Epidermal melanocyte (primary cell): ENCODE results near the gene ACBD6.
"Not testable (repeated sequence)": the region's sequence is repeated elsewhere in the genome, so short reads cannot be mapped to it uniquely, and the experiment has no call there.

ENCODE experiments used
- DNase-seq: peaks from one replicate; pipeline ENCODE4 v3.0.0; 2011; ENCODE audit warnings: low spot score; ENCODE audit not compliant: insufficient read length

ACBD6 gene, protein sequence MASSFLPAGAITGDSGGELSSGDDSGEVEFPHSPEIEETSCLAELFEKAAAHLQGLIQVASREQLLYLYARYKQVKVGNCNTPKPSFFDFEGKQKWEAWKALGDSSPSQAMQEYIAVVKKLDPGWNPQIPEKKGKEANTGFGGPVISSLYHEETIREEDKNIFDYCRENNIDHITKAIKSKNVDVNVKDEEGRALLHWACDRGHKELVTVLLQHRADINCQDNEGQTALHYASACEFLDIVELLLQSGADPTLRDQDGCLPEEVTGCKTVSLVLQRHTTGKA

DNA sequence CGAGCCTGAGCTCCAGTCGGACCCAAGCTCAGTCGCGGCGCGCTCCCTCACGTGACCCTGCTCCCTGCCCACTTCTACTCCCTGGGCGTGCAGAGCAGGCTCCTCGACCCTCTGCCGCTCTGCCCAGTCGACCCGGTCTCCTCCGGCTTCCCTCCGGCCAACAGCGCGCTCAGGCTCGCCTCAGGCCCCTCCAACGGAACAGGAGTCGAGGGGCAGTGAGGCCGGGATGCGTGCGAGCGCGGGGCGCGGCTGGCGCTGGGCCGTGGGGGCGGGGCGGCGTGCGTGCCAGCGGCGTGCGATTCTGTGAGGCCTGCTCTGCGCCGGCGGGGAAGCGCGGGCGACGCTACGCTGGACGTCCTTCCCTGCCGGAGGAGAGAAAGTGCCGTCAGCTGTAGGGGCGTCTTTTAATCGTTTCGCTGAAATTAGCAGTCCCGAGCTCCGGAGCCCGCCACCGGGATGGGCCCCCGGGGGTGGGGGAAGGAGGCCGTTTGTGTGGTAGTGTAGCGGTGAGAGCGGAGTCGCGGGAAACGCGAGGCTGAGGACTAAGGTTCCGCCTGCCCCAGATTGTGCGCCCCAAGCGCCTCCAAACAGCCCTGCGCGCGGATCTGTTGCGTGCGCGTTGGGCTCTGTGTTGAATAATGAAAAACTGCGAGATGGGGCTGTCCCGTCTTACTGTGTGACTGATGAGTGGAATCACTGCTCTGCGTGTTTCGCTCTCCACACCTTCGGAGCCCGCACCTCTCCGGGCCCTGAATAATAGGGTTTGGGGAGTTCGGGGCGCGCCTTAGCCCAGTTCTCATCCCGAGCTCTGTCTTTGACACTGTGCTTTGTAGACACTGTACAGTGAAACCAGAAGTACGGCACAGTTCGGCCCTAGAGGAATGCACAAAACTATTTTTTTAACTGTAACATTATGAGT lies at the start of gene ACBD6:
ACBD6 (minus strand) TSS at position 217 of the 919 bp plus-strand sequence. CDS start 311 bp downstream, outside the sequence.
- peak; percentile 89 for DNase-seq

DNA sequence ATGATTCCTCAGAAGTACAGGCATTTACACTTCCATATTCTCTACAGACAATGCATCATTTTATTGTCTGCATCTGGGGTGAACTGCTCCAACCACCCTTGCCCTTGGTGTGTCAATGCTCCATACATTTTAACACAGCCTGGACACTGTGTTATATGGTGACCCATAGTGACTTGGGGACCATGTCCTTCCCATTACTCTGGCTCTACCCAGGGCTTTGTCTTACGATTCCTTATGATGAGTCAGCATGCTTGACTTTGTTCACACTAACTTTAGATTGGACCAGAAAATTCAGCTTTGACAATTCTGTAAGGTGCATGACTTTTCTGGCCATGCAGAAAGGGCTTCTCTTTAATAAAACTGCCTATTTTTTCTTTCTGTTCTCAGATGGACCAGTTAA lies 49.6 kb upstream of the ACBD6 start:
- no peak for DNase-seq

DNA sequence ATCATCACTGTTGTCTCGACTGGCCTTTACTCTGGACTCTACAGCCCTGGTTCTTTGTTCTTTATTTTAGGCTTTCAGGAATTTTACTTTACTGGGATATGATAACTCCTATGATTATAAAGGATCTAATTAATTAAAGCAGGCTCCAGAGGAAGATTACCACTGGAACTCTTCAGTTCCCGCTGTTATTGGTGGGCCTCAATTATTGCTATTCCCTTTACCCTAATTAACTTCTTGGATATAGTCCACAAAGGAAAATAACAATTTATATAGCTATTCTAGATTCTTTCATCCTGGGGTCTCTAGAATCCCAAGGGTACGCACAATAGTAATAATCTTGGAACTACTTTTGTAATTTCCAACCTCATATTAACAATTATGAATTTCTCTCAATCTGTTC lies 47.9 kb upstream of the ACBD6 start:
- DNase-seq = no peak

DNA sequence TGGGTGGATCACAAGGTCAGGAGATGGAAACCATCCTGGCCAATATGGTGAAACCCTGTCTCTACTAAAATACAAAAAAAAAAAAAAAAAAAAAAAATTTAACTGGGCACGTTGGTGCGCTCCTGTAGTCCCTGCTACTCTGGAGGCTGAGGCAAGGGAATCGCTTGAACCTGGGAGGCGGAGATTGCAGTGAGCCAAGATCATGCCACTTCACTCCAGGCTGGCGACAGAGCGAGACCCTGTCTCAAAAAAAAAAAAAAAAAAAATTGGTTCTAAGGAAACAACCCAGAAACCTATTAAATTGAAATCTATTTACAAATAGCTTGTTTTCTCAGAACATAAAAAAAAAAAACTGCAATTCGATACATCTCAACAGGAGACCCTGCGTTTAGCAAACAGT lies 47.4 kb upstream of the ACBD6 start:
- DNase-seq = not testable (repeated sequence)

DNA sequence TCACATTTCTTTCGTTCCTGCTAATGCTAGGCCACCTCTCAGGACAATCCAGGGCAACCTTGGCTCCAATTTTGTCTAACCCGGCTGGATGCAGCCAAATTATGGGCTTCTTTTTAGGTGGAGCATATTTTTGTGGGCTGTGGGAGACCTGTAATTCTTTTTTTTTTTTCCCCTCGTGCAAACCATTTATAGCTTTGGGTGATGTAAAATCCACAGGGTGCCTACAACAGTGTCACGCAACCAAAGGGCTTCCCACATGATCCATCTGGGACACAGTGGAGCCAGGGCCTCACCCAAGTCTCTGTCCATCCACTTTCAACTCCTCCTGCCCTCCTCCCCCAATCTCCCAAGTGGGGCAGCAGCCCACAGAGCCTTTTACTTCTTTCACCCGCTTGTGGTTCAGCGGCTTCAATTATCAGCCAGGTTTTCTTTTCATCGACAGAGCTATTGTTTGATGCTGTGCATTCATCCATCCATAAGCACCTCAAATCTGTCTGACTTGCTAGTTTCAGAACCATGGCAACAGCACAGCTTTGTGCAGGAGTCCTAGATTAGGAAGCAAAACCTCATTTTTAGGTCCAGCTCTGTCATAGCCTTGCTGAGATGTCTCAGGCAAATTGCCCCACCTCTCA lies 46.4 kb upstream of the ACBD6 start:
- DNase-seq = no peak

DNA sequence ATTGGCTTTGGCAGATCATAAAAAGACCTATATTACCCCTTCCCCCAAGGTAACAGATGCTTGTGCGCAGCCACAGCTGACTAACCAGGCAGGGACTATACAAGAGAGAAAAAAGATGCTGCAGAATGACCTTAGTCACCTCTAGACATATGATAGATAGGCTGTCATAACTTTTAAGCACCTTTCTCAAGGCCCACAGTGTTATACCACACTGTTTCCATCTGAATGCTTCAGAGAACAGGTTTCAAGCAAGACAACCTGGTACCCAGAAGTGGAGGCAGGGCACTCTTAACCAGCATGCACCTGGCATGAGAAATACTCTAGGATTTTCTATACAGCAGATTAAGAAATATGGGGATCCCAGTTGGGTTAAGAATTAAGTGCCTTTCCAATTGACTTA lies 43.6 kb upstream of the ACBD6 start:
- DNase-seq = no peak

DNA sequence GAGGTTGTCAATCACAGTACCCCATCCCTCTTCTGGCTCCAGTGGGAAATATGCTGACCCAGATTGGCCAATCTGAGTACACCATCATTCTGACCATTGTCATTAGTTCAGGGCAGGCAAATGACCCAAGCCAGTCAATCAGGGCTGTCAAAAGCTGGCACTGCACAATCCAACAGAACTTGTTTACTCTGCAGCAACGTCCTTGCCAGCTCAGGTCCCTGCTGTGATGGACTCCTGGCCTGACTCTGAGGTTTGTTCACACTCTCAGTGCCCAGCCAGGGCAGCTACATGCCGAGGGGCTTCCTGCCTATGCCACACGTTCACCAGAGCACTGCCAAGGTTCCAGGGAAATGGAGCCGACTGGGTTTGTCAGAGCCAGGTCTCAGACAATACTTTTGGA lies 41.7 kb upstream of the ACBD6 start:
- DNase-seq = no peak

DNA sequence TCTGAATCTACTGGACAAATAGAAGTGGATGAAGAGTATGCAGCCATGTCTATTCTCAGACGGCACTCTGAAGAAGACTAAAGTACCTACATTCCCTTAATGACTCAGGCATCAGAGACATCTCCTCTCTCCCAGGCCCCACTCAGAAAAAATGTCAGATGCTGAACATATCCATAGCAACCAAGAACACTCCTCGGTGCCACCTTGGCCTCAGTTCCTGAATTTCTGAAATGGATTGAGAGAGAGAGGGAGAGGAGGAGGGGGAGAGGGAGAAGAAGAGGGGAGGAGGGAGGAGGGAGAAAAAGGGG lies 40.4 kb upstream of the ACBD6 start:
- DNase-seq = no peak

DNA sequence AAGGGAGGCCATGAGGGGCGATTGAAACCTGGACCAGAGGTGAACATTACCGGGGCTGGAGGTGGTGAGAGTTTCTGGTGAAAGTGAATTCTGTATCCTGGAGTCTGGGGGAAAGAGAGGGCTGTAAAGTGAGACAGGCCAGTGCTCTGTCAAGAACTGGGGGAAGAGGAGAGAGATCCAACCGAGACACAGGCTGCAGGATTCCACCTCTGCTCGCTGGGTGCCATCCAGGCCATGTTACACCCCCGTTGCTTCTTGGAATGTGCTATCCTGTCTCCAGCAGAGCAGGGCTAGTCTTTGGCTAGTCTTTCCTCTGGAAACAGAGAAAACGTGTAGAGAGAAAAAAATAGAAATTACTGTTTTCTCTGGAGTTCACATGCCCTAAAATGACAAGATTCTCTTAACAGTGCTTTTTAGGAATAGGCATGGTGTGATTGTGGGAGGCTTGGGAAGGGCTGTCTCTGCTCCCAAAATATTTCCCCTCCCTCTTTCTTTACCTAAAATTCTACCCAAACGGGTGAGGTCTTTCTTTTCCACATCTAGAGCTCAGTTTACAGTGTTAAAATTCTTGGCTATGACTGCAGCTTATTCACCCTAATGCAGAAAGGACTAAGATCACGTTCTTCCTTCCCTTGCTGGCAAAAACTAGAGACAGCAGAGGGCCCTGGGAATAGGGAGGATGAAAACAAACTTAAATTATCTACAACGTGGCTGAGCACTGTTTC lies 39.9 kb upstream of the ACBD6 start:
- DNase-seq = no peak

DNA sequence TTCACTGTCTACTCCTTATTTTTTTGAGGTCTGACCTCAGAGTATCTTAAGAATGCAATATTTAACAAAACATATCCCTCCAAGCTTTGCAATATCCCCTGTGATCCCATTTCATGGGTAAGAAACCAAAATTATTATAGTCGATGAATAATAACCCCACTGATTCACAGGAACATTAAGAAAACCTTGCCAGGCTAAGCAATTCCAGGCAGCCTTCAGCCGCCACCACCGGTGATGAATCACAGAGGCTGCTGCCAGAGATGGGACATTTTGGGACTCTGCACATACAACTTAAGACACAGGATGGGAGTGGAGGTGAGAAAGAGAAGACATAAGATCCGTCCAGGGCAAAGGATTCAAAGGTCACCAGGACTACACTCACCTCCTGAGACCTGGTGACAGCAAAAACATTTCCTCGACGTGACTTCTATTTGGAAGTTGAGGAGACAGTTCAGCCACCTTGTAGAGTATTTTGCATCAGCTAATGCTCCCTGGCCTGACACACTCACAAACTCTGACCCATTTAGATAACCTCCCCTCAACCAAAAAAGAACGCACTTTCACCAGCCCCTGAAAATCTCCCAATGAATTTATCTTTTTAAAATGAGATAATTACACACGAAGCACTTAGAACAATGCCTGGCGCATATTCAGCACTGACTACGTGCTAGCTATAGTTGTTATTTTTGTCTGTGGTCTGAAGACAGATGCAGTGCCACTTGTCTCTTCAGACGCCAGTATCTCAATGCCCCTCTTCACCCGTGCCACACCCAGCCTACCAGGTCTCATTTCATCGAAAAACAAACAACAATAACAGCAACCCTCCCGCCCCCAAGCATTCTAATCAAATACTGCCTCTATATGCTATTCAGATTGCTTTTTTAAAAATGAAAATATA lies 38.6 kb upstream of the ACBD6 start:
- no peak for DNase-seq

DNA sequence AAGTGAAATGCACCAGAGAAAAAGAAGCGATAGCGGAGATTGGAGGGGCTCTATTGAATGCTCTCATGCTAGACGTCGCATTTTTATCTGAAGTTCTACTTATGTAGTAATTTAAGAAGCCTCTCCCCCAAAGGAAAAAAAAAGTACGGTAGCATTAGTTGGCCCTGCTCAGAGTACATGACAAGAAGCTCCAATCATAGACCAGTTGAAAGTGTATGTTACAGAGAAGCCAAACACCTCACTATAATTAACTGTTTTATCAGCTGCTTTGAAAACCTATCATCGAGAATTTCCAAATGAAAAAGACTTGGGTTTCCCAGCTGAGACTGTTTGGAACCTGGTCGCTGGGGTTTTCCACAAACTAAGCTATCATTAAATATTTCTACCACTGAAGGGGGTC lies 36.8 kb upstream of the ACBD6 start:
- no peak for DNase-seq

DNA sequence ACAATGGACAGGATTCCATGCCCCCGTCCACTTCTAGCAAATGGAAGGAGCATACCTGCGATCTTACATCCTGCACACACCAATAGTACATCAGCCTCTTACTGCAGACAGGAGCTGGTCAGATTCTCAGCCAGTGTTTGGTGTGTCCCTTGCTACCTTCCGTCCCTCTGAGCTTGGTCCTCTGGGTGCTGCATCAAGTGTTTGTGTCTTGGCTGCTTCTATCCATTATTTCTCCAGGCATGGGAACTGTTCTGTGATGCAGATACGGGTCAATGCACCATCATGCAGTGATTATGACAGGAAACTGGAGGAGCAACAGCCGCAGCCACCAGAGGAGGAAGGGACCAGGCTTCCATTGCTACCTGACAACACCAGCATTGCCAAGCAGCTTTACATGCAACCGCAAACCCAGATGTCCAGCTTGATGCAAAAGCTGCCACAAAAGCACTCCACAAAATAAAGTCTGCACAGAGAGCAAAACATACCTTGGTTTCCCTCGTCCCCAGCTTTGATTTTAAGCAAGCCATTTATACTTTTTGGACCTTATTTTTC lies 34.5 kb upstream of the ACBD6 start:
- no peak for DNase-seq

DNA sequence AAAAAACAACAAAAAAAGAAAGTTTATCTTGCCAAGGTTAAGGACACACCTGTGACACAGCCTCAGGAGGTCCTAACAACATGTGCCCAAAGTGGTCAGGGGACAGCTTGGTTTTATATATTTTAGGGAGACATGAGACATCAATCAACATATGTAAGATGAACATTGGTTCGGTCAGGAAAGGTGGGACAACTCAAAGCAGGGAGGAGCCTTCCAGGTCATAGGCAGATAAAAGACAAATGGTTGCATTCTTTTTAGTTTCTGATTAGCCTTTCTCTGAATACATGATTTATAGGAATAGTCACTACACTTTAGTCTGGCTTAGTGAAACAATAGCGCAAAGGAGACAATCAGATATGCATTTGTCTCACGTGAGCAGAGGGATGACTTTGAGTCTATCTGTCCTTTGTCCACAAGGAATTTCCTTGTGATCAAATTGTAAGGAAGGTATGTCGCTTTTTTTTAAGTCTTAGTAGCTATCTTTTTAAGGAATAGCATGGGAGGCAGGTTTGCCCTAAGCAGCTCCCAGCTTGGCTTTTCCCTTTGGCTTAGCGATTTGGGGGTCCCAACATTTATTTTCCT lies 33.1 kb upstream of the ACBD6 start:
- no peak for DNase-seq

DNA sequence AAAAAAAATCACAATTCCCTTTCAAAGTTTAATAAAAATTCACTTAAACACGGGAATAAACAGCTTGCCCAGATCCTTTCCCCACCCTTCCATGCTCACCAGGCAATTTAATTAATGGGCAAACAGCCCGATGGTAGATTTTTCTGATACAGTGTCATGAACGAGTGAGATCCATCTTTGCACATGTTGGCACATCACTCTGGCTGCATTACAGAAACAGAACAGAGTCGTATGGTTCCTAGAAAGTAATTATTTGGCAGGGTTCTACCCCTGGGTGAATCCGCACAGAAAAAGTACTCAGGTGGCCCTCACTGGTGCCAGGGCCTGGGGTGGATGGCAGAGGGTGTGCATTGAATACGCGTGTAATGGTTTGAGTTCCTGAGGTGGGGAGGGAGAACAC lies 31.8 kb upstream of the ACBD6 start:
- DNase-seq = no peak

DNA sequence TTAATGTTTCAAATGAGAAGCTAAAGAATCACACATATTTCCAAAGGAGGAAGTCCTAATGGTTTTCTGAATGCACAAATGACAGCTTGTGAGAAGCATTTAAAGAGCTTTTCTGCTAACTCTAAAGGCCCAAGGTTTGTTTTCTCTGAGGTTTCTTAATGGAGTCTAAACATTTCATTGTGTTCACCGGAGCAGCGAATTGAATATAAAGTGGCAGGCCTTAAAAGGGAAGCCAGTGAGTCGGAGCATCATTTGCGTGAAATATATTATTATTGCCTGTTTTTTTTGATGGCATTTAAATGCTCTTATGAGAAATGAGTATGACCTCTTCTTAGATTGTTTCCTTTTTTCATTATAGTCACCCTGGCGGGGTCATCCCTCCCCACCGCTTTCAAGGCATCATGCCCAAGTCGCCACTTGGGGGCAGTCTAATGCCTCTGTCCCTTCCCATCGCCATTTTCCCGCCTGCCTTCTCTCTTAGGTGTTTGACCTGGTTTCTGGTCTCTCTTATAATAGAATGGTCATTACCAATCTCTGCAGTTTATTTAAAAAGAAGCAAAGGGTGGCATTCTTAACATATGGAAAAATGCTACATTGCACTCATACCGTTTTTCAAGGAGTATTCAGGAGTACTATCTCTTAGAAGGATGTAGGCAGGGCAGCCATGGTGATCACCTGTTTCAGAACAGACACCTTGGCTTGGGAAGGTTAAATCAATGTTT lies 31.1 kb upstream of the ACBD6 start:
- DNase-seq = peak; percentile 48

DNA sequence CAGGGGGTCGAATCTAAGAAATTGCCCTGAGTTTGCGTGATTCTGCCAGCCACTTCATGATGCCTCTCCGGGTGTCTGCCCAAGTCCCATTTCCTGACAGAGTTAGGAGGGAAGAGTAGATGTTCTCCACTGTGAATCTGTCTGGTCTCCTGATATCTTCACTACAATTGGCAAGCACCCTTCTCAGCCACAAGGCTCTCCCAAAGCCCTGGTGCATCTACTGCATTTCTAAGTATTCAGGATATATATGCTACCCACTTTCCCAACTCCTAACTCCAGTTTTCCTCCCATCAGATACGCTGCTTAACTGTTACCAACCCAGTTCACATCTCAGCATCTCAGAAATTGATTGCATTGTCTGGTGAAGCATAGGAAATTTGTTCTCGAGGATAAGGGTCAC lies 30.5 kb upstream of the ACBD6 start:
- DNase-seq = no peak

DNA sequence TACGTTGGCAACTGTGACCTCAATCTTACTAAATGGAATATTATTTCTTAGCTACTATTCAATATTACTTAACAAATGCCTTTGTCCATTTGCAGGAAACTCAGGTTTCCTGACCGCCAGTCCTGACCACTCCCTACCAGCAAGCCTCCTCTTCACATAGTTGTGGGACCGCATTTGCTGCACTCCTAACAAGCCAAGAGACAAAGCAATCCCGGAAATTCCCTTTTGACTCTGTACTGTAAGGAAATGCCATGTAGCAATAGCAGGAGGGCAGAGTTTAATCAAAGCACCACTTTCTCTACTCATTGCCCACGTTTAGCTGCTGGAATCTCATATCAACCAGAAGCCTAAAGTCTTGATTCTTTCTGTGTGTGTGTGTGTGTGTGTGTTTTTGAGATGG lies 28.1 kb upstream of the ACBD6 start:
- no peak for DNase-seq

DNA sequence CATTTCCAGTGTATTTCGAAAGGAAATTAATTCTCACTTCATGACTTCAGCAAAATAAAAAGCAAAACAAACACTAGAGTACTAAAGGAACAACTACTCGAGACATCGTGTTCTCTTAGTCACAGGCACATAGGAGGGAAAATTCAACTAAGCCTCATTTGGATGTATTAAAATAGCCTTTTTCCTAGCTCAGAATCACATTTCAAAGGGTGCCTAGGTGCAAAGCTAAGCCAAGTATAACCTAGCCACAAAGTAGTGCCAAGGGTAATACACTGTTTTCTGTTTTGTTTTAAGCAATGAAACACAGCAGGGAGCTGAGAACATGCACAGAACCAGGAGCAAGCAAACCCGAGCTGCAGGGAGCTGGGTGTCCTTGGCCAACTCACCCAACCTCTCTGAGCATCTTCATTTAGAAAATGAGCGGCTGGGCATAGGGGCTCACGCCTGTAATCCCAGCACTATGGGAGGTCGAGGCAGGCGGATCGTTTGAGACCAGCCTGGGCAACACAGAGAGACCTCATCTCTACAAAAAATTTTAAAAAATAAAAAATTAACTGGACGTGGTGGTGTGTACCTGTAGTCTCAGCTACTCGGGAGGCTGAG lies 26.6 kb upstream of the ACBD6 start:
- DNase-seq = no peak

DNA sequence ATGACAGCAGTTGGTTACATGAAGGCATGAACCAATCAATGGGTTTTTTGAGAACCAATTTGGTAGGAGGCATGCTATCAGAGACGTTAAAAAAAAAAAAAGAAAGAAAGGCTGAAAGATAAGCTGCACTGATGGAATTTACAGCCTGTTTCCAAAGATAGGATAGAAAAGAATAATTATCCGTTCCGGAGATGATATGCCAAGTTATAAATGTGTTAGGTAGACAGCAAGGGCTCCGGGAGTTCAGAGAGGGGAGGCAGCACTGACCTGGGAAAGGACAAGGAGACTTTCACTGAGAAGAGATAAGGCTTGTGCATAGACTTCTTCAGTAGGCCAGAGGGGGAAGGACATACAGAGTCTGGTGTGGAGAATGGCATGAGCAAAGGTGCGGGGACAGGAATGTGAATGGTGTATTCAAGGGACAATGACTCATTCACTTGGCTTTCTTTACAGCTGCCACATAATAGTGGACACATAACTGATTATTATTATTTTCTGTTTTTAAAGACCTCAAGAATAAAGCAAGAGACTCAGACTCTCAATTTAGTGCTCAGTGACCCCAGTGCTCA lies 24.8 kb upstream of the ACBD6 start:
- DNase-seq = no peak
